GM19452 (cell line): Measurements from ENCODE around the gene ERC2.

ENCODE experiments used
- ATAC-seq: cut with Tn5 transposase; IDR thresholded peaks from one replicate; pipeline ENCODE4 v1.9.1; 2021; ENCODE audit not compliant: unreplicated experiment

ERC2 gene

DNA sequence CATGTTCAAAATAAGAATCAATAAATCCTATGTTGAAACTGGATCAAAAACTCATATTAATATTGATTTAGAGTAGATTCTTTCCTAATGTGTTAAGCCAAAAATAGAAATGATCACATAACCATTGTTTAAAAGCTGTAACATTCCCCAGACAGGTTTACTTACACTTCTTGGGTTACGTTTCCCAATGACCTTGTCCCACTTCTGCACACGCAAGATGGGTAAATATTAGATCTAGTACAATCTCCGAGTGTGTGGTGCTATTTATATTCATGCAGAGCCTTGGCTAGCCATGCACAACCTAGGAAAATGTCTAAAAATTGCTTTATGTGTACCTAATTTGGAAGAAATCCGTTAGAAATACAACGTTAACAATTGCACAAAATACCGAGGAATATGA, 39.6 kb downstream of the ERC2 start:
- no peak for ATAC-seq

DNA sequence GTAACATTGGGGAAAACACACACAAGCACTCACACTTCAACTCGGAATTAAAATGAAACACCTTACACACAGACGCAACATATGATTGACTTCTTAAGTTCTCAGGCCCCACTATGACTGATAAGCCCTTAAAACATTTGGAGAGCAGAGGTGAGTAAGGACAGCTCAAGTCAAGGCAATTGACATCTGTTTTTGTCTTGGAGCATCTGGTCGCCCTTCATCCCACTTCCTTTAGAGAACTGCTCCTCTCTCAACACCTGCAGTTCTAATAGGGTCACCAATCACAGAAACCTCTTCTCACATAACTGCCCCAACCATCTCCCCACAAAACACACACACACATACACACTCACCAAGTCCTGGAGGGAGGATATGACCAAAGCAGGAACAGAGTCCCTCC, 43.4 kb downstream of the ERC2 start:
- no peak for ATAC-seq

DNA sequence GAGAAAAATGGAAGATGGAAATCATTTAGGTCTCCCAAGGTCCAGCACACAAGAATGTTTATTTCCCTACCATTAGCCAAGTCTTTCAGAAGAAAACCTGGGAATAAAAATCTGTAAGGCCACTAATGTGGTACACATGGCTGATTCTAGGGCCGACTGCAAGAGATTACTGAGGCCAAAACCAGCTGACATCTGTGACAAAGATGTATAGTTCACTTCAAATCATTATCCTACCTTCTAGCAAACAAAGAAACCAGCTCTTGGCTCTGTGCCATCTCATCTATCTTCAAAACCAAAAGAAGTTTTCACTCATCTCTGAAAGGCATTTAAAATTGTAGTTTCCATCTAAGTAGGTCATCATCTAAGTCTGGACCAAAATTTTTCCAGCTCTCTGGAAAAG, 43.9 kb downstream of the ERC2 start:
- ATAC-seq, result no peak

DNA sequence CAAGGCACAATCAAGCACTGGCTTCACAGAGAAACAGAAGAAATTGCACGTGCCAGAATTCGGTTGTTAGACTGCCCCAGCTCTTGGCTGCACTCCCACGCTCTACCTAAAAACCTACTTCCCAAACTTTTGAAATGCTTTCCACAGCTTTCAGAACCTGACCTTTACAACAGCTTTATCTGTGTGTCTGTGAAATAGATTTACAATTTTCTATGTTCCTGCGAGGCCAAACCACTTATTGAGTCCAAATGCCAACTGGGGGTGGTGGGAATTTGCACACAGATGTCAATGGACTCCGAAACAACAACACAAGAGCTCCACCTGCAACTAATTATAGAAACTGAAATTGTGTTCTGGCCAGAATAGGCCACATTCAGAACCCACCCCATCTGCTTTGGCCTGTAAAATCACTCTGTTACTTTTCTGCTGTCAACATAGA, 44.6 kb downstream of the ERC2 start:
- no peak for ATAC-seq

DNA sequence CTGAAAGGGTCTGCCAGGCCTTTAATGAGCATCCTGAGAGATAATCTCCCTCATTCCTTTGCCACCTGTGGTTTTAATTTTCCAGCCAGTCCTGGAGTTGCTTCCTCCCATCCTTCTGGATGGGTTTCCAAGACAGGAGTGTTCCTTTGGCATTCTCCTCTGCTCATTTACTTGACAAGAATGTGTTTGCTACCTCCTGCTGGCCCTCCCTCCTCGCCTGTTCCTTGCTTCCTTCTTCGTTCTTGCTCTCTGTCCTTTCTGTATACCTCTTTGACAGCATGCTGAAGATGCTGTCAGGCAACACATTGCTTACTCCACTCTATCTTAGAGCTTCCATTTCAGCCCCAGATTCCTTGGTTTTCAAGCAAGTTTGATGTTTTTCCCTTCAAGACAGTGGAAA, 46.0 kb downstream of the ERC2 start:
- ATAC-seq, result no peak

DNA sequence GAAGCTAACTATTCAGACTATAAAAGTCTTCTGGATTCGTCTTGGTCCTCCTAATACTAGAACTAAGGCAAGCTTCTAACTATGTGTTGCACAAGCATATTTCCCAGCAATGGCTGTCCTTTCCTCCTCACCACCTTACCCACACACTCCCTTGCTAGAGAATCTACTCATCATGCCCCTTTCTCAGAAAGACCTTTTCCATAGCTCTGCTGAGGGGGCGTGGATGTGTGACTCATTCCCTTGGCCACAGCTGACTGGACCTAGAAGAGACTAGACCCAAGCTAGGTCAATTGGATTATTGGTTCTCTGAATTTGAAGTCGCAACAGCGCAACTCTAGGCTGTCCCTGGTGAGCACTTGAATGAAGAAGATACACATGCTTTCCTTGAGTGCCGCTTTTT, 47.1 kb downstream of the ERC2 start:
- no peak for ATAC-seq

DNA sequence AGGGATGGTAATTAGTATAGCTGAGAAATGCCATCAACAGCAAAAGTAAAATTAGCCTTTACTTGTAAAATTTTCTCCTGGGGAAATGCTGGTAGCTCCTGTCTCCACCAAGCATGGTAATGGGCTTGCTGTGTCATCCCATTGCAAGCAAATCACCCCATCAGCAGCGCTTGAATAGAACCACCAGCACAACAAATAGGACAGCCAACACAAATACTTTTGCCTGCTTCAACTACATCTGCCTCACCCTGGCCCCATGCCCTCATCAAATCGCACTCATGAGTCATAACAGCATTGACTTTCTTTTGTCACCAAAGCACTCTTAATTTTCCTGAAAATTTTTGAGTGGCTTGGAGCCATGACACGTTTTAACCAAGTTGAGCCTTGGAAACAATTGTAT, 52.6 kb downstream of the ERC2 start:
- ATAC-seq, result no peak

DNA sequence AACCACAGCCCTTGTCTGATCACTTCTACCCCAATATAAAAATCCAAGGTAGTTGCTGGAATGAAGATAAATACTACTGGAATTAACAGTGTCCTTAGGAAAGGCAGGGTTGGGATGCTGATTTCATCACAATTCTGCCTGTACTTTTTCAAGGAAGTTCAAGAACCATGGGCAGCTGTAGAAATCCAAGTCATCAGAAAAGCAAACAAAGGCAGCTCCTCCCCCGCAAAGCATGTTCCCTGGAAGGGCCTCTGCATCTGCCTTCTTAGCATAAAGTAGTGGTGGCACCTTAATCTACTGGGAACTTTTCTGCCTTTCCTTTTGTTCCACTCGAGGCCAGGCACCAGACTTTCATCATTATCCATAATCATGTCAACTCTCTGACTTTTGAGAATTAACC, 54.4 kb downstream of the ERC2 start:
- ATAC-seq, result no peak

DNA sequence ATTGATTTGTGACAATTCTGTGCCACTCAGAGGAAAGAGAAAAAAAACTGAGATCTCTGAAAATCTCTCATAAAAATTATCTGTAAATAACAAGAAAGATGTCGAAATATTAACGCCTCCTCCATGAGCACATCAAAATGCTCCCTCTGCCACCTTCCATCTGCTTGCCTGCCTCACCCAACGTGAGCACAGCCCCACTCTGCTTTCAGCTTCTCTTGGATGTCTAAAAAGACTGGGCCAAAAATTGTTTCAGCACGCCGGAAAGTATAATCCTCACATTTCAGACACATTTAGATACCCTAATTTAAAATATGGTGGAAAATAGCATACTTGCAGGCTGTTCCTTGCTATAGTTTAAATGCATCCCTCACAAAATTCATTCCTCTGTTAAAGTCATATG, 57.1 kb downstream of the ERC2 start:
- no peak for ATAC-seq

DNA sequence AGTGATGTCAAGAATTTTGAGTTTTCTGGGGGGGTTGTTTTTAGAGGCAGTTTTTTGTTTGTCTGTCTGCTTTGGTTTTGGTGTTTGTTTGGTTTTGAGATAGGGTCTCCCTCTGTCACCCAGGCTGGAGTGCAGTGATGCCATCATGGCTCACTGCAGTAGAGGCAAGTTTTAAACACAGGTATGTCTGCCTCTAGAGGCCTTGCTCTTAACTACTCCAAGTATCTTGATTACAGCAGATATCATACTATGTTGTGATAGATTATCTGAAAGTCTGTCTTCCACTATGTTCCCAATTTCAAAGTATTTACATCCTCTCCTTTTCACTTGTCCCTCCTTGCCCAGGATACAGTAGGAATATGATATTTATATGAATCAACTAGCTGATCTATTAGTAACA, 57.7 kb downstream of the ERC2 start:
- ATAC-seq, result no peak

DNA sequence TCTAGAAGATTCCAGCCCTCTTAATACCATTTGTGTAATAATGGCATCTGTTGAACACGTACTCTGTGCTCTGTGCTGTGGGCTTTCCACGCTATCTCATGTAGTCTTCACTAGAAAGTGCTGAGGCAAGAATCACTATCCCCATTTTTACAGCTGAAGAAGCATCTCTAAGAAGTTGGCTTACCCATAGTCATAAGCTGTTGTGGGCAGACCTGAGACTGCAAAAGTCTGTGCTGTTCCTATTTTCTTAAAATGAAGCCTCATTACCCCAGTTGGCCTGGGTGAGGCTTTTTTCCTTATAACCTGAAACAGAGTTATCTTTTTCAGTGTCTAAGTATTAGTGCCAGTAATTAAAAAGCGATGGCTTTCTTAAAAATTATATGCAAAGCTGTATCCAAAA, 58.5 kb downstream of the ERC2 start:
- no peak for ATAC-seq

DNA sequence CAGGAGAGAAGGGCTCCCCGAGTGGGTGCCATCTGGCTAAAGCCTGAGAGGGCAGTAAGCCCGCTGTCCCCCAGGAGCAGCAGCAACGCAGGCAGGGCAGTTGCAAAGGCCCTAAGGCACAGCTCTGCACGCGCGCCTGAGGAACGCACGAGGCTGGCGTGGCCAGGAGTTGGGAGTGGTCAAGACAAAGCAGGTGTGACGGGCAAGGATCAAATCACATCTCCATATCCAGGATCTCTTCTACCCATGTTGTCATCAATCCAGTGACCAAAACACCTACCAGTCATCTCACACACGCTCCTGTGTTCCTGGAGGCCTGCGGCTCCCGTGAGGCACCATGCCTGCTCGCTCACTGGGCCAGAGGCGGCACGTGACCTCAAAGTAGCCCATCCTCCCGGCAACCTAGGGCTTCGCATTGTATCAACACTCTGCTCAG, 59.5 kb downstream of the ERC2 start:
- no peak for ATAC-seq

DNA sequence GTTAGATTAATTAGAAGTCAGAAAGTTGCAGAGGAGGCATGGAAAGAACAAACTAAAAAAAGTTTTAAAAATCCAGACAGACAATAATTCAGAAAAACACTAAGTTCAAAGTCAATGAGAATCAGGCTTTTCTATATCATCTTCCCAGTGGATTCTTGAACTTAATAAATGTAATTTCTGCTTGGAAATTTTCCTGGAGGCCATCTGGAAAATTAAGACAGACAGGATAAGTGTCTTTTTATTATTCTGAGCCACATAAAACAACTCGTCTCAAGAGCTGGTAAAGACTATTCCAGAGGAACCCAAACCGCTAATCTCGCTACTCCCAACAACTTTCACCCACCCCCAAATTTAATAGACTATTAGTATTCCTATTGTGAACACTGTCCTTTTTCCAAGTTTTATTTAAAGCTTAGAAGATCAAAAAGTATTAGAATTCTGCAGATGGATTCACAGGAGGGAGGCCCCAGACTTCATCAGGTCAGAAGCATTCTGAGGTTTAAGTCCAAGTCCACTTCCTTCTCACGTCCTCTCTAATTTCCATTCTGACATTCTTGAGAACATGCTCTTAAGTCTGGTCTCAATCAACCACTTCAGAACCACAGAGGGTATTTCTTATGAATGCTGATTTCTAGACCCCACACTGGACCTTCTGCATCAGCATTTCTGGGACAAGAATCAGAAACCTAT, 61.3 kb downstream of the ERC2 start:
- no peak for ATAC-seq

DNA sequence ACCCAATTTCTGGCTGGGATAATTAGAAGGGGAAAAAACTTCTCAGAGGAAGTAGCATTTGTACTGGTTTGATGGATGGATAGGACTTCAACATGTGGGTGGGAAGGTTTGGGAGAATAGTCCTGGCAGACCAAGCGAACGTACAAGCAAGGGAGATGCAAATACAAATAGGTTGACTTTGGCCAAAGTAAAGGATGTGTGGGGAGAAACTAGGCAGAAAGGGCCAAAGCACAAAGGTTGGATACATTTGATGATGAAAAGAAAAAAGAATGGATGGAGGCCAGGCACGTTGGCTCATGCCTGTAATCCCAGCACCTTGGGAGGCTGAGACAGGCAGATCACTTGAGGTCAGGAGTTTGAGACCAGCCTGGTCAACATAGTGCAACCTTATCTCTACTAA, 63.4 kb downstream of the ERC2 start:
- no peak for ATAC-seq

DNA sequence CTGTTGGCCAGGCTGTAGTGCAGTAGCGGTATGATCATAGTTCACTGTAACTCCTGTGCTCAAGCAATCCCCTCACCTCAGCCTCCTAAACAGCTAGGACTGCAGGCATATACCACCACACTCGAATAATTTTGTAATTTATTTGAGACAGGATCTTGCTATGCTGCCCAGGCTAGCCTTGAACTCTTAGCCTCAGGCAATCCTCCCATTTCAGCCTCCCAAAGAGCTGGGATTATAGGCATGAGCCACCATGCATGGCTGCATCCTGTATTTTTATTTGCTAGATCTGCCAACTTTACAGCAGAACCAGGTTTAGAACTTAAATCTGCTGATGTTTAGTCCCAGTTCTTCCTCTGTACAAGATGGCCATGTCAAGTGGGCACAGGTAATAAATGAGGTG, 69.6 kb downstream of the ERC2 start:
- no peak for ATAC-seq

DNA sequence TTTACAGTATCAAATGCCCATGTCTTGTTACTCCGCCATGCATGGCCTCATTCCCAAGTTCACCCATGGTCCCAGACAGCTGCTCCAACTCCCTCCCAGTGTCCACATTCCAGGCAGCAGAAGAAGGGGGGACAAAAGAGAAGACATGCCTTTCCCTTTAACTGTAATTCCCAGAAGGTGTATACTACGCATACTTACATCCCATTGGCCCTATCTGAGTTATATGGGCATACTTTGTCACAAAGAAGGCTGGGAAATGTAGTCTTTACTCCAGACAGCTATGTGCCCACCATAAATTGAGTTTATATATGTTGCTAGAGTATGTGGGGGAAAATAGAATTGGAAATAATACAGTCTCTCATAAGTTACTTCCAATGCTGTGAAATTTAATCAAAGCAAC, 70.5 kb downstream of the ERC2 start:
- no peak for ATAC-seq

DNA sequence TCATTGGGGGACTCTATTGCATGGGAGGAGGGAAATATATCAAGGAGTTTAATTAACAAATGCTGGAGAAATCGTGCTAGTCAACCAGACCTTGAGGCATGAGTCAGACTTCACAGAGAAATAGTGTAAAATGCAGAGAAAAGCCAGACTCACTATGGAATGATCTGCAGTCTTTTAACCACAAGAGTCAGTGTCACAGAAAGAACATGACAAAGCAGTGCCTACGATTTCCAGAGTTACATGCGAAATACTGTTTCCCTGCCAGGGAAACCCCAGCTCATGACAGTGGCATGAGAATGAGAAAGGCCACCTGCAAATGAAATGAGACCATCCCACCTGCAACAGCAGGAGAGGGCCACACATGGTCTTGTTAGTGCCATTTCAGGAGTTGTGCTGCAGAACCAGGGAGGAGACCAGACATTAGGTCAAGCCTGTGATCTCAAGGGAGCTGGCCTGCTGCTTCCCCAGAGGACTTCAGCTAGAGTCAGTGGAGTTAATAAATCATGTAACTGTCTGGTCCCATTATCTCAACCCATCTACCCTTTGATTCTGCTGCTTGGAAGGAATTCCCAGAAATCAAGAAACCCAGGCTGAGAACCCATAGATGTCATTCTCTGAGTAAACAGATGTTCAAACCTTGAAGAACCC, 79.0 kb downstream of the ERC2 start:
- no peak for ATAC-seq

DNA sequence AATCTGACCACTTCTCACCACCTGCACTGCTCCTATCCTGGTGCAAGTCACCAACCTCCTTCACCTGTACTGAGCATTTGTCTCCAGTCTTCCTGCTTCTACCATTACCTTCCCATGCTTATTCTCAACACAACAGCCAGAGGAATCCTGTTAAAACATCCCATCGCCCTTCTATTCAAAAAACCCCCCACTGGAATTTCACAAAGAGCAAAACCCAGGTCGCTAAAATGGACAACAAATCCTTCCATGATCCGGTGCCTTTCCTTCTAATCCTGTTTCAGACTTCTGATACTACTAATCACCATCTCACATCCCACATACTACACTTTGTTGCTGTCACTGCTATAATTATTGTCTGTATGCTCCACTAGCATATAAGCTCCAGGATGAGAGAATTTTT, 85.2 kb downstream of the ERC2 start:
- no peak for ATAC-seq

DNA sequence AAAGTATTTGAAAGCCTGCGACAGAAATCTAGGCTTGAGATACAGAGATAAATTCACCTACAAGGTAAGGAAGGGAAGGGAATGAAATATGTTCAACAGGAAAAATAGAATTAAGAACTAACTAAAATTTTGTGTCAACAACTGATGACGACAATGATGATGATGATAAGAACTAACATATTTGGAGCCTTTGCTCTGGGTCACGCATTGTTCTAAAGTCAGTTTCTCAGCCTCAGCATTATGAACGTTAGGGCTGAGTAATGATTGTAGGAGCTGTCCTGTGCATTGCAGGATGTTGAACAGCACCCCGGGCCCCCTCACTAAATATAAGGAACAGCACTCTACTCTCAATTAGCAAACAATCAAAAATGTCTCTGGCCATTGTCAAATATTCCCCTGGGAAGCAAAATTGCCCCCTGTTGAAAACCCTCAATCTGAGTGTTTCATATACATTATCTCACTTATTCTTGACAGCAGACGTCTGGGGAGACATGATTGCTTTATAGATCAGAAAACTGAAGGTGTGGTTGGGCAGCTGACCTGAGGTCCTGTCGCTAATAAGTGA, 88.5 kb downstream of the ERC2 start:
- ATAC-seq, result no peak

DNA sequence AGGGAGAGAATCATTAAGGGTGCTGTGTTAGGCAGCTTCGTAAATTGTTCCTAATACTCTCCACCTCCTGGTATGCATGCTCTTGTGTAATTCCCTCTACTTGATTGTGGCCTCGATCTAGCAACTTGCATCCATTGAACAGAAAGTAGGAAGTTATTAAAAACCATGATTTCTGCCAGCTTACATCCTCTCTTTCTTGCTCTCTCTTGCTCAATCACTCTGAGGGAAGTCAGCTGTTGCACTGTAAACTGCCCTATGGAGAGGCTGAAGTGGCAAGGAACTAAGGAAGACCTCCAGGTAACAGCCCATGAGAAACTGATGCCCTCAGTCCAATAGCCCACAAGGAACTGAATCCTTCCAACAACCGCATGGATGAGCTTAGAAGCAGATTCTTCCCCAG, 92.6 kb downstream of the ERC2 start:
- ATAC-seq, result no peak

DNA sequence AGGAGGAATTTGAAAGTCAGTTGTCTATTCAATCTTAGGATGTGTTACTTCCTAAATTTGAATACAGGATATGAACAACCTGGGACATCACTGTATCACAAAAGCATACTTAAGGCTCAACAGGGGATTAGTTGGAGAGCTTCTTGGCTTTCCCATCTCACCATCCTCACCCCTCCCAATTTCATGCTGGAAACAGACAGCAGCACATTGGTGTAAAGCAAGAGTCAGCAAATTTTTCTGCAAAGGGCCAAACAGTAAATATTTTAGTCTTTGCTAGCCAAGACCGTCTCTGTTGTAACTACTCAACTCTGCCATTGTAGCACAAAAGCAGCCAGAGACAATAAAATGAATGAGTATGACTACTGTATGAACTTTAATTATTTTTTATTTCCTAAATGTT, 94.9 kb downstream of the ERC2 start:
- ATAC-seq, result no peak

DNA sequence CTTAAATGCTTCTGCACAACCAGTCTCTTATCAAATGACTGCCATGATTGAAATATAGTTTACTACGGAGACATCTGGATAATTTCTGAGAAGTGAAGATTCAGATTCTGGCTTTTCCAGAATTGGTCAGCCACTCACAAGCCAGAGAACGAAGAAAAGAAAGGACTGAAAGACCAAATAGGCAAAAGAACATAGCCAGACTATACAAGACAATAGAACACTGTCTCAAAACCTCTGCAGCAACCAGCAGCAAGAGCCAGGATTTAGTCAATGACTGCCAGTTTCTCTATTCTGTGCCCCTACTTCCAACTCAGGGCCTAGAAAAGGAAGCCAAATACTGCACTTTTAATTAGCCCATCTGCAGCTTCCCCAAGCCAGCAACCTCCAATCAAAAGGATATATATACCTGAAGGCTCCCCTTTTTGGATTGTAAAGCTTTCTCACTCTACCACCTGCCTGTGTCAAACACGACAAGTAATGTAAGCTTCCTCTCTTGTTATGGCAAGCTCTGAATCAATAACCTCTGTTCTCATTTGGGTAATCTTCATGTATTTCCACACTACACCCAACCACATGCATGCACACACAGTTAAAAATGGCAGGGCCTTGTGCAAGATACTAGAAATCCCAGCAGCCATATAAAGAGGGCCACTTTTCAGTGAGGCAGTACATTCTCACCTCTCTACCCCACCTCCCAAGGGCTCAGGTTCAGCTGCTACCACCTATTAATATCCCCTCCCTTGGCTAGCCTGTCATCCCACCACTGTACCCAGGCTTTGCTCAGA, 97.1 kb downstream of the ERC2 start:
- ATAC-seq, result no peak
